BJ (cell line): ENCODE results near the gene SORCS2. TPM values are rescaled to one million over a fixed set of nuclear protein-coding genes. Genes with fewer than 3 reads are reported as not detected.

Experiments used
- CTCF ChIA-PET: fragments of 350-600 bp; formaldehyde crosslinking; extraction: SDS; loops from one replicate; lab custom pipeline; 2021; ENCODE audit warnings: antibody characterized with exemption, inconsistent platforms; lab: Yijun Ruan, JAX
- POLR2A ChIA-PET: fragments of 300-600 bp; sonication (Branson Sonifier 250); formaldehyde crosslinking; extraction: SDS; loops from one replicate; lab custom pipeline; 2021; ENCODE audit warnings: antibody characterized with exemption; lab: Charles Lee
- DNase-seq: peaks from one replicate; pipeline ENCODE4 v3.0.0-alpha.2; 2011; ENCODE audit warnings: low read depth
- H3K27me3 ChIP-seq: 2 replicates; pipeline ENCODE4 v1.6.0; 2011; ENCODE audit warnings: low read length; ENCODE audit not compliant: control insufficient read depth, insufficient read depth
- H3K36me3 ChIP-seq: 2 replicates; pipeline ENCODE4 v1.5.1; 2011; ENCODE audit warnings: low read length; ENCODE audit not compliant: control insufficient read depth, insufficient read depth
- H3K4me3 ChIP-seq: 2 replicates; pipeline ENCODE4 v1.5.1; 2011; ENCODE audit warnings: low read depth, mild to moderate bottlenecking, control low read depth, low read length
- CTCF ChIP-seq: IDR thresholded peaks from 2 replicates; pipeline ENCODE4 v1.5.1; 2011; ENCODE audit warnings: low read depth, mild to moderate bottlenecking, control low read depth, inconsistent platforms, low read length, moderate library complexity; ENCODE audit not compliant: insufficient read depth
- polyA plus RNA-seq: library from polyadenylated mRNA; depleted of rRNA; stranded (reverse); fragments of >200 nt; gene quantifications from 2 replicates; pipeline ENCODE4 v1.2.3, GENCODE V29; 2011

The SORCS2 gene
- polyA plus RNA-seq, 1 experiment = 0.63 TPM

DNA sequence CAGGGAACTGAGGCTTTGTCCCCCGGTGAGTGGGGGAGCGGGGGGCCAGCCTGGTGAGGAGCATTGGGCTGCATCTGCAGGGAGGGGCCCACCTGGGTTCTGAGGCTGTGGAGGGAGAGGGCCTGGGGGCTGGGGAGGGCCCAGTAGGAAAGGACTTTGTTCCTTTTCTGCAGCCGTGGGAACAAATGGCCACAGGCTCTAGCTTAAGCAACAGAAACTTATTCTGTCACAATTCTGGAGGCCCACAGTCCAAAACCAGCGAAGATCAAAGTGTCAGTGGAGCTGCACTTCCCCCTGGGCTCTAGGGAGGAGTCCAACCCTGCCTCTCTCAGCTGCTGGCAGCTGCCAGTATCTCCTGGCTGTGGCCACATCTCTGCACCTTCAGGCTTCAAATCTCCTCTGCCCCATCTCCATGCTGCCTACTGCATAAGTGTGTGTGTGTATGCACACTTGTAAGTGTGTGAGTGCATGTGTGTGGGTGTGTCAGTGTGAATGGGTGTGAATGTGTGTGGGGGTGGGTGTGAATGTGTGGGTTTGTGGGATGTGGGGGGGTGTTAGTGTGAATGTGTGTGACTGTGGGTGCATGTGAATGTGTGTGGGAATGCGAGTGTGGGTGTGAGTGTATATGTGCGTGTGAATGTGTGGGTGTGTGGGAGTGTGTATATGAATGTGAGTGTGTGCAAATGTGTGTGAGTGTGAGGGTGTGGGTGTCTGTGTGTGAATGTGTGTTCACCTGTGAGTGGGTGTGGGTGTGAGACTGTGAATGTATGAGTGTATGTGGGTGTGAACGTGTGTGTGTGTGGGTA is 446.8 kb downstream of the SORCS2 start:
- H3K36me3 ChIP-seq = no peaks in the 10 kb centered on the region
- peaks cover 2% of the 10 kb centered on the region for H3K27me3 ChIP-seq
- TF ChIP-seq CTCF = no peak
- no peak for DNase-seq
- POLR2A ChIA-PET = no interaction called here
- CTCF ChIA-PET = interaction anchor here (0.6 to 1.1 kb wide), 3 partner anchors 9 to 694 kb away, joined by 3 read pairs; no protein-coding TSS in a partner anchor
- no peak overlapping the region for H3K4me3 ChIP-seq

DNA sequence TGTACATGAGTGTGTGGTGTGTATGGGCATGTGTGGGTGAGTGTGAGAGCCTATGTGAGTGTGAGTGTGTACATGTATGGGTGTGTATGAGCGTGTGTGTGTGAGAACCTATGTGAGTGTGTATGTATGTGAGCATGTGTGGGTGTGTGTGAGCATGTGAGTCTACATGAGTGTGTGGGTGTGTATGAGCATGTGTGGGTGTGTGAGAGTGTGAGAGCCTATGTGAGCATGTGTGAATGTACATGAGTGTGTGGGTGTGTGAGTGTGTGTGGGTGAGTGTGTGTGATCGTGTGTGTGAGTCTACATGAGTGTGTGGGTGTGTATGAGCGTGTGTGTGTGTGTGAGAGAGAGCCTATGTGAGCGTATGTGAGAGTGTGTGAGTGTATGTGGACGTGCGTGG is 447.8 kb downstream of the SORCS2 start:
- ChIA-PET POLR2A (no interaction called here), CTCF (interaction anchor here (0.6 to 0.7 kb wide), 2 partner anchors 316 to 693 kb away, joined by 3 read pairs; no protein-coding TSS in a partner anchor)
- Histone ChIP-seq H3K36me3 (no peaks in the 10 kb centered on the region), H3K27me3 (peaks cover 2% of the 10 kb centered on the region; the same call in 1 of the 2 replicates), H3K4me3 (no peak overlapping the region)
- no peak for DNase-seq
- TF ChIP-seq CTCF = no peak

- POLR2A ChIA-PET = no interaction called here
- CTCF ChIA-PET = no interaction called here
- no peak for DNase-seq
- H3K27me3 ChIP-seq = peaks cover 2% of the 10 kb centered on the region; the same call in 1 of the 2 replicates
- TF ChIP-seq CTCF = no peak
- H3K36me3 ChIP-seq = no peaks in the 10 kb centered on the region; the same call in 1 of the 2 replicates
- no peak overlapping the region for H3K4me3 ChIP-seq
Observed at GRCh38 chr4:7641712-7642111, 449.4 kb downstream of the SORCS2 start.

DNA sequence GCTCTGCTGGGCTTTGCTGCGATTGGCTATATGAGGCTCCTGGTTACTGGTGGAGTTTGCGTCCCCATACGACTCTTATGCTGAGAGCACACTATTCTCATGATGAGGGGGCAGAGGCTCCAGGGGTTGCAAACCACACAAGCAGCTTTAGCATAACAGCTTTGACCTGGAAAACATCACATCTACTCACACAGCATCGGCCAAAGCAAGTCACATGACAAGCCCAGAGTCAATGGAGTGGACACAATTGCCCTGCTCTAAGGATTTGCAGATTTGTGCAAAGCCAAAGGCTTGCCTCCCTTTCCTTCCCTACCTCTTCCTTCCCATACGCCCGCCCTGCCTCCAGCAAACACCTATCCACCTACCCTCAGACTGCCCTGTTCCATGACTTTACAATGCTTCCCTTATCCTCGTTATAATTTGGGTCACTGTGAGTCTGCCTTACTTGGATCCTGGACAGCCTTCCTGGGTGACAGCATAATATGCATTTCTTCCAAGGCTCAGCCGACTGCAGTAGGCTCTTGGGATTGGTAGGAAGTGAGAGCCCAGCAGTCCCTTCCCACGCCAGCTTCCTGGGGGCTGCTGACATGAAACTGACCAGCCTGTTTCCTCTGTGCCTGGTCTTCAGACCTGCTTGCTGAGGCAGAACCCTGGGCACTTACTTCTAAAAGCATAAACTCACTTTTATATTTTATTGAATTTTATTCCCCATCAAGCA is 450.6 kb downstream of the SORCS2 start:
- no peak for TF ChIP-seq CTCF
- Histone ChIP-seq H3K4me3 (no peak overlapping the region), H3K27me3 (peaks cover 2% of the 10 kb centered on the region; the same call in 1 of the 2 replicates), H3K36me3 (no peaks in the 10 kb centered on the region; the same call in 1 of the 2 replicates)
- ChIA-PET POLR2A (interaction anchor here (0.5 kb wide), 1 partner anchor 12 kb away, joined by 11 read pairs; no protein-coding TSS in a partner anchor), CTCF (interaction anchor here (1.1 kb wide), 1 partner anchor 18 kb away, joined by 5 read pairs; no protein-coding TSS in a partner anchor)
- DNase-seq = no peak

- ChIA-PET CTCF (interaction anchor here (1.5 kb wide), 1 partner anchor 16 kb away, joined by 3 read pairs; no protein-coding TSS in a partner anchor), POLR2A (no interaction called here)
- Histone ChIP-seq H3K27me3 (peaks cover 2% of the 10 kb centered on the region; the same call in 1 of the 2 replicates), H3K36me3 (no peaks in the 10 kb centered on the region; the same call in 1 of the 2 replicates), H3K4me3 (no peak overlapping the region)
- no peak for TF ChIP-seq CTCF
- DNase-seq = no peak
Observed at GRCh38 chr4:7645158-7645557, 452.8 kb downstream of the SORCS2 start.
